GM10266 (cell line): Measurements from ENCODE around the gene CACNA2D3.

Source experiments
- DNase-seq: peaks from one replicate; pipeline ENCODE4 v3.0.0; 2012; ENCODE audit errors: extremely low spot score
- TF ChIP-seq, protein P1 (sequence below): IDR thresholded peaks from 2 replicates; pipeline ENCODE4 v1.5.1; 2012; ENCODE audit warnings: mild to moderate bottlenecking, low read depth; ENCODE audit not compliant: control insufficient read depth, insufficient read depth; ENCODE audit errors: missing control alignments

The CACNA2D3 gene

DNA sequence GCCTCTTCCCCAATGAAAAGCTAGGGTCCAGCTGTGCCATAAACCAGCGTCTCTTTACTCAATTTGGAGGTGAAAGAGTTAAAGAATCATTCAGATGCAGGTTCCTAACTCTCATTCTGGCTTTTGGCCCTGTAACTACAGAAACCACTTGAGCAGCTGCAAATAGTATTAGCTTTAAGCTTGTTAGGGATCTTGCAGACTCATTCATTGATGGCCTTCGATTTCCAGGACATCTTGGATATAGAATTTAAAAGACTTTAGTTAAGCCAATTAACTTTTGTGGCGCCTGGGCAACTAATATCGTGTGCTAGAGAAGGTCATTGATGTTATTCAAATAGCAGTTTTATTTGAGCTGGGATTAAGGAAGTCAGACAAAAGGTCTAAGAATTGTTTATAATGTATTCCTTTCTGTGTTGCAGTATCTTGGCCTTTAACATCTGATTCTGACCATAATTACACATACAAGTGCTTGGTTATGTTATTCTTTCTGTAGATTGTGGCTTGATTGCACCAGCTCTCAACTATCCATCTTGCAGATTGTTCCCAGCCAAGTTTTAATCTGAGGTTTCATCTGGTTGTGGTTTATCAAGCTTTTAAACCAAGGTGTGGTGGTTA is 185.3 kb downstream of the CACNA2D3 start:
- no peak for DNase-seq
- TF ChIP-seq, protein P1, sequence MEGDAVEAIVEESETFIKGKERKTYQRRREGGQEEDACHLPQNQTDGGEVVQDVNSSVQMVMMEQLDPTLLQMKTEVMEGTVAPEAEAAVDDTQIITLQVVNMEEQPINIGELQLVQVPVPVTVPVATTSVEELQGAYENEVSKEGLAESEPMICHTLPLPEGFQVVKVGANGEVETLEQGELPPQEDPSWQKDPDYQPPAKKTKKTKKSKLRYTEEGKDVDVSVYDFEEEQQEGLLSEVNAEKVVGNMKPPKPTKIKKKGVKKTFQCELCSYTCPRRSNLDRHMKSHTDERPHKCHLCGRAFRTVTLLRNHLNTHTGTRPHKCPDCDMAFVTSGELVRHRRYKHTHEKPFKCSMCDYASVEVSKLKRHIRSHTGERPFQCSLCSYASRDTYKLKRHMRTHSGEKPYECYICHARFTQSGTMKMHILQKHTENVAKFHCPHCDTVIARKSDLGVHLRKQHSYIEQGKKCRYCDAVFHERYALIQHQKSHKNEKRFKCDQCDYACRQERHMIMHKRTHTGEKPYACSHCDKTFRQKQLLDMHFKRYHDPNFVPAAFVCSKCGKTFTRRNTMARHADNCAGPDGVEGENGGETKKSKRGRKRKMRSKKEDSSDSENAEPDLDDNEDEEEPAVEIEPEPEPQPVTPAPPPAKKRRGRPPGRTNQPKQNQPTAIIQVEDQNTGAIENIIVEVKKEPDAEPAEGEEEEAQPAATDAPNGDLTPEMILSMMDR, result no peak

DNA sequence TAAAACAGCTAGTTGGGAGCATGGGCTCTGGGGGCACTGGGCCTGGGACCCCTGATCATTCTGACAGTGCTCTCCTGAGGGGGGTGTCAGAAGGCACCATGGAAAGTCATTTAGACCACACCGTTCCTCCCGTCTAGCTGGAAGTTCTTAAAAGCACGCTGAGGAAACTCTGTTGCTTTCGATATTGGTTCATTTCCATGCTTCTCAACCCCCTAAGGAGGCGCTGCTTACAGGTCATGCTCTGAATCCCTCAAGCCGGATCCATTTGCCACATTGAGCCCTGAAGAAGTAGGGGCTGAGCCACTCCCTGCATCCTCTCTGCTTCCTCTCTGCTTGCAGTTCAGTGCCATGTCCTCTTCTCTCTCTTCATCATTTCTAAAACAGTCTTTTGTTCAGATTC is 187.2 kb downstream of the CACNA2D3 start:
- DNase-seq, result no peak
- TF ChIP-seq, protein P1, result no peak

DNA sequence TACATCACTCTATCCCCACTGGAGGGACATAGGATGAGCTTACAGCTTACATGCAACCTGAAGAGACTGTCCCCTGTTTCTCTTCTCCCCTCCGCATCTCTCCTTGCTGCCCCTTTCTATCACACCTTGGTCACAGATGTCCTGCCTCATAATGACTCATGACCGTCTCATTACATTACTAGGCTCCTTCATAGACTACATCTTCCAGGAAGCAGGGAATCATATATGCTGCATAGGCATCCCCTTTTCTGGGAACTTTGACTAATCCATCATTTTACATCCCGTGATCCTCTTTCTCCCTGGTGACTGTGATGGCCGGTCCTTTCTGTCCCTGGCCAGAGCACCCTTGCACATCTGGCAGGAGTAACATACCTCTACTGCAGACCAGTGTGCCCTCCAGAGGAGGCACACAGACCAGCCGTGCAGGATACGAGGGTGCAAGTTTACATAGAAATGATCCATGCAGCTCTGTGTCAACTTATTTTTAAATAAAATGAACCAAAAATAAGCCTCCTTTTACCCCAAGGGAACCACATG is 188.9 kb downstream of the CACNA2D3 start:
- TF ChIP-seq, protein P1, result no peak
- no peak for DNase-seq

DNA sequence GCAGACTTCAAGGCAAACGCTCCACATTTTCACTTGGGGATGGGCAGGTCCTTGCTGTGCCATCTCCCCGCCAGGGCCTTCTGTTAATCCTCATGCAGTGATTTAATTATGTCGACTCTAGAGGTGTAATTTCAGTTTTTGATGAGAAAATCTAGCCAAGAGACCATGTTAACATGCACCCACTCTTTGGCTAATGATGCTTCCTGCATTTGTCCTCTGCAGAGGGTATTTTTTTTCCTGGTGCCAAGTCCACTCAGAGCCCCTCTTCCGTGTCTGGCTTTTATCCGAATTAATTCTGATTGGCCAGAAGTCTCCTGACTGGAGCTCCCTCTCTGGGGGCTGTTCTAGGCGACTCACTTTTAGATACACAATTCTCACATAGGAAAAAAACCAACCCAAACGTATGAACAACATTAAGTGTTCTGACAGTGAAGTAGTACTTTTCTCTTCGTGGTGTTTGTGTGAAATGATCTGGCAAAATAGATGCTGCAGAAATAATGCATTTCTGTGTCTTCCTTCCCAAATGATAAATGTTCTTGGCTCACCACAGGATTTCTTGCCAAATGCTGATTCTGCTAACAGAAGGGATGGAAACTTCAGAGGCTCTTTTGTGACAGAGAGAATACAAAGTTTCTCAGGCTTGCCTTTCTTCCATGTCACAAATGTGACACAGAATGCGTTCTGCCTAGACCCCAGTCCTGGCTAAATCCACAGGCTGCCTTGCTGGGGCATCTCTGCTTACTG is 190.0 kb downstream of the CACNA2D3 start:
- no peak for DNase-seq
- TF ChIP-seq, protein P1, result no peak

DNA sequence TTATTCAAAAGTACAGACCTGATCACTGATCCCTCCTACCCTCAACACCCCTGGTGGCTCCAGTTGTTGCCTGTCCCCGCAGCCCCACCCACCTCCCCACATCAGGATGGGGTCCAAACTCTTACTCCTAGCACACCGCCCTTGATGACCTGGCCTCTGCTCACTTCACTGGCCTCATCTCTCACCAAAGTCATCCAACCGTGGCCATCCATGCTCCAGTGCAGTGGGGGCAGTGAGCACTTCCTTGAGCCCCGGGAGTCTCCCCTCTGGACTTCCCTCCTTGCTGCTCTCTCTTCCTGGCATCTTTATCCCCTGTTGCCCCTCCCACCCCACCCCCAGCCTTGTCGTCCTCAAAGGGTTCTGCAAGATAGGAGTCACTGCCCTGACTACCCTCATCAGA is 191.1 kb downstream of the CACNA2D3 start:
- TF ChIP-seq, protein P1, result no peak
- no peak for DNase-seq

DNA sequence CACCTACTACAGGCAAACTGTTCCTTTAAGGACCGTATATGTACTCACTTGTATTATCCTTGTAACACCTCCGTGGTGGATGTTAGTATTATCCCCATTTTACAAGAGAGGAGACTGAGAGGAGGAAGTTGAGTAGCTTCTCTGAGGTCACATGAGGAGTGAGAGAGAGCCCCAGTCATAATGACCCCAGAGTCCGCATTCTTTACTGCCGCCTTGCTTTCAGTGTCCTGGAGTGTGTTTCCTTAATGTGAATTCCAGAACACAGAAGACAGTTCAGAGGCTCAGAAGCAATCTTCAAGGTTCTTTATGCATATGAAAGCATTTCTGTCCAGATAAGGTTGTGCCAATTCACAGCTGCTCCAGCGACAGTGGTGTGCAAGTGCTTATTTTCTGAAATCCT is 199.2 kb downstream of the CACNA2D3 start:
- TF ChIP-seq, protein P1, result no peak
- DNase-seq, result no peak

DNA sequence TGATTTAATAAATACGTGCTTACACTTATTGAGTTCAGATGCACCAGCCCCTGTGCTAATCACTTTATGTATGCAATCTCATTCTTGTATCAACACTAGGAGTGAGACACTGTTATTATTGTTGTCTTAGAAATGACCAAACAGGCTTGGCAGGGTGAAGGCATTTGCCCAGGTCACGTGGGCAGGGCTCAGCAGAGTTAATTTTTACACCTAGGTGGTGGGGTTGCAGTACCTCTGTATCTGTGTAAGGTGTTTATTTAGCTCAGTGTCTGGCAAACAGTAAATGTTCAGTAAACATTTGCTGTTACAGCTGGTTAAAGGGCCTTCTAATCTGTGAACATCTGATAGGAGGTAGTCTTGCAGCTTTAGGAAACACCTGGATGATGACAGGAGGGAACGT is 200.0 kb downstream of the CACNA2D3 start:
- no peak for DNase-seq
- TF ChIP-seq, protein P1, result no peak
